GM23248 (cell line): Measurements from ENCODE around the gene GPR33. TPM values are rescaled to one million over a fixed set of nuclear protein-coding genes. Genes with fewer than 3 reads are reported as not detected.
"Not testable (repeated sequence)": the region's sequence is repeated elsewhere in the genome, so short reads cannot be mapped to it uniquely, and the experiment has no call there.

Experiments used
- DNase-seq: peaks from one replicate; pipeline ENCODE4 v3.0.0-alpha.2; 2015
- H2AFZ ChIP-seq: fragments of 200-600 bp; sonication (generic); 2 replicates; pipeline ENCODE4 v1.6.1; 2016; ENCODE audit warnings: antibody characterized with exemption
- H3F3A ChIP-seq: fragments of 200-600 bp; sonication (generic); 2 replicates; pipeline ENCODE4 v1.6.1; 2016; ENCODE audit warnings: mild to moderate bottlenecking, antibody characterized with exemption, mixed run types; ENCODE audit not compliant: insufficient read depth
- H3K27ac ChIP-seq: fragments of 200-600 bp; sonication (generic); 2 replicates; pipeline ENCODE4 v1.5.1; 2016; ENCODE audit warnings: mild to moderate bottlenecking
- H3K27me3 ChIP-seq: fragments of 200-600 bp; sonication (generic); replicated peaks from 2 replicates; pipeline ENCODE4 v1.6.1; 2016; ENCODE audit warnings: mild to moderate bottlenecking; ENCODE audit not compliant: insufficient read depth
- H3K36me3 ChIP-seq: fragments of 200-600 bp; sonication (generic); 2 replicates; pipeline ENCODE4 v1.6.1; 2016; ENCODE audit warnings: low read depth, mild to moderate bottlenecking
- H3K4me1 ChIP-seq: fragments of 200-600 bp; sonication (generic); 2 replicates; pipeline ENCODE4 v1.6.1; 2016; ENCODE audit warnings: mild to moderate bottlenecking; ENCODE audit not compliant: insufficient read depth
- H3K4me2 ChIP-seq: fragments of 200-600 bp; sonication (generic); one replicate; pipeline ENCODE4 v1.6.1; 2016; ENCODE audit warnings: mild to moderate bottlenecking; ENCODE audit not compliant: unreplicated experiment
- H3K4me3 ChIP-seq: fragments of 200-600 bp; sonication (generic); 2 replicates; pipeline ENCODE4 v1.5.1; 2016; ENCODE audit warnings: mild to moderate bottlenecking
- H3K79me2 ChIP-seq: fragments of 200-600 bp; sonication (generic); 2 replicates; pipeline ENCODE4 v1.6.1; 2016; ENCODE audit warnings: mild to moderate bottlenecking; ENCODE audit not compliant: insufficient read depth
- H3K9ac ChIP-seq: fragments of 200-600 bp; sonication (generic); 2 replicates; pipeline ENCODE4 v1.6.1; 2016; ENCODE audit warnings: mild to moderate bottlenecking
- H3K9me2 ChIP-seq: fragments of 200-600 bp; sonication (generic); 2 replicates; pipeline ENCODE4 v1.6.1; 2016; ENCODE audit warnings: mixed run types, mild to moderate bottlenecking, moderate library complexity; ENCODE audit not compliant: insufficient read depth
- H3K9me3 ChIP-seq: fragments of 200-600 bp; sonication (generic); one replicate; pipeline ENCODE4 v1.6.1; 2017; ENCODE audit warnings: low read depth
- H4K20me1 ChIP-seq: fragments of 200-600 bp; sonication (generic); 2 replicates; pipeline ENCODE4 v1.6.0; 2016; ENCODE audit not compliant: insufficient read depth
- EZH2 ChIP-seq: fragments of 200-600 bp; sonication (generic); IDR thresholded peaks from 2 replicates; pipeline ENCODE4 v1.6.1; 2018; ENCODE audit warnings: antibody characterized with exemption, mild to moderate bottlenecking; ENCODE audit not compliant: insufficient read depth, poor library complexity, severe bottlenecking
- EZH2phosphoT487 ChIP-seq: fragments of 200-600 bp; sonication (generic); IDR thresholded peaks from 2 replicates; pipeline ENCODE4 v1.6.1; 2018; ENCODE audit warnings: antibody characterized with exemption, moderate library complexity, mild to moderate bottlenecking, low read depth; ENCODE audit not compliant: insufficient read depth
- WGBS, 2 experiments: methylation state at CpG; one replicate each; pipeline ENCODE4 v1.1.6; 2015 to 2017; ENCODE audit warnings: low lambda C conversion rate in 2 of 2, low coverage in 1 of 2; ENCODE audit errors: missing lambda C conversion rate in 2 of 2; 5-methylcytosine and 5-hydroxymethylcytosine counted together
- in situ Hi-C: fragments of 300-500 bp; cut with MboI; formaldehyde crosslinking; loops from 2 replicates; pipeline ENCODE4 v1.15.0; 2020
- polyA plus RNA-seq: library from polyadenylated mRNA; unstranded; fragments of >200 nt; fragmentation: Nextera tagmentation; extraction: Ambion mirVana; gene quantifications from 2 replicates; pipeline ENCODE4 v1.2.1, GENCODE V29; 2016
- total RNA-seq: library from RNA; depleted of rRNA; stranded (reverse); fragments of >200 nt; shearing (Covaris generic); gene quantifications from 2 replicates; pipeline ENCODE4 v1.2.3, GENCODE V29; 2014

Gene GPR33
- total and polyA plus RNA-seq, 2 experiments from 2014 or later = not detected

DNA sequence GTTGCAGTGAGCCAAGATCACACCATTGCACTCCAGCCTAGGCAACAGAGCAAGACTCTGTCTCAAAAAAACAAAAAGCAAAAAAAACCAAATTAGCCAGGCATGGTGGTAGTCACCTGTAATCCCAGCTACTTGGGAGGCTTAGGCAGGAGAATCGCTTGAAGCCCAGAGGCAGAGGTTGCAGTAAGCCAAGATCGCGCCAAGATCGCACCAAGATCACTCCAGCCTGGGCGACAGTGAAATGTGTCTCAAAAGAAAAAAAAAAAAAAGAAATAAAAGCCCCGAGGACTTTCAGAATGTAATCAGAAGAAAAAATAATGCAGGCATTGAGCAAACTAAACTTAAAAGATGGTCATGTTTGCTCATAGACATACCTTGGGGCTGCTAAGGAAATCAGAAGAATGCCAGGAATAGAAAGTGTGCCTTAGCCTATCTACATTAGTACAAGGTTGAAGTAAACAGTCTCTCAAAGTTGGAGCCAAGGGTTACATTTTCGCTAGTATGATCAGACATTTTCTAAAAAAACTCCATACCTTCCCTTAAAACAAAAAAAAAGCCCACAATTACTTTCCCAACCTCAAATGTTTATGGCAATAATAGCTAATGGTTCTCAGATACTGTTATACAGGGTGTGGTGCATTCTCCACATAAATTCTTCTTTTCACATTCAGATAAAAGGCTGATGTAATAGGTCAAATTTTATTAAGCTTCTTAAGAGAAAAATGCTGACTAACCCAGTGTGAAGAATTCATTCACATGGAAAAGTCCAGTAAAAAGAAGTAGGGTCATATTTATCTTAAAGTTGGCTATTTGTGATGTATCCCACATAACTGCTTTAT lies 46.3 kb downstream of the GPR33 start:
- 54 to 60% methylated on average over 7 of the region's 7 CpGs for WGBS, 2 experiments
- in situ Hi-C loops = no loop called here
- peaks cover 39% of the 10 kb centered on the region for H3K4me1 ChIP-seq
- no peaks in the 10 kb centered on the region for H3K27me3 ChIP-seq
- peak overlapping the region; percentile 76 for H3K4me2 ChIP-seq
- peak overlapping the region; percentile 51 for H3K4me3 ChIP-seq
- H3K36me3 ChIP-seq = no peaks in the 10 kb centered on the region
- peak overlapping the region; percentile 52 for H2AFZ ChIP-seq
- H3K9ac ChIP-seq = peak overlapping the region; percentile 57
- peak overlapping the region; percentile 86 for H3K27ac ChIP-seq
- no peak for TF ChIP-seq EZH2phosphoT487
- no peak for TF ChIP-seq EZH2
- no peaks in the 10 kb centered on the region for H4K20me1 ChIP-seq
- peak; percentile 88 for DNase-seq
- H3K9me3 ChIP-seq = no peaks in the 10 kb centered on the region
- no peaks in the 10 kb centered on the region for H3K9me2 ChIP-seq
- H3F3A ChIP-seq = peaks cover 33% of the 10 kb centered on the region
- no peaks in the 10 kb centered on the region for H3K79me2 ChIP-seq

DNA sequence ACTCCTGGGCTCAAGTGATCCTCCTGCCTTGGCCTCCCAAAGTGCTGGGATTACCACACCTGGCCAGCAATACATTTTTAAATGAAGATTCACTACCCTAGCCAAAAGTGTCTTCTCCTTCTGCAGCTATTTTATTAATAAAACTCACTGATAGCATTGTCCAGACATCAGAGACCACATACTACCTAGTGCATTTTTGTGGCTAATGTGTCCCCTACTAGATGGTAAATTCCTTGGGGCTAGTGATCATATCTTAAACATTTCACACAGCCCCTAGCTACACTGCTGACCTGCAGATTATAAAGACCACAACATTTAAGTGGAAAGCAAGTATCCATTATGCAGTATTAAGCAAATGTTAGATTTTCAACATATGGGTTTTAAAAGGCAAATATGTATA lies 47.6 kb downstream of the GPR33 start:
- no peaks in the 10 kb centered on the region for H4K20me1 ChIP-seq
- no peak for TF ChIP-seq EZH2phosphoT487
- TF ChIP-seq EZH2 = no peak
- in situ Hi-C loops = no loop called here
- H3K27ac ChIP-seq = peak overlapping the region; percentile 86
- H3K9ac ChIP-seq = no peak overlapping the region
- H3K9me2 ChIP-seq = no peaks in the 10 kb centered on the region
- H3K27me3 ChIP-seq = no peaks in the 10 kb centered on the region
- H2AFZ ChIP-seq = no peak overlapping the region
- no peaks in the 10 kb centered on the region for H3K9me3 ChIP-seq
- no peak for DNase-seq
- H3K79me2 ChIP-seq = no peaks in the 10 kb centered on the region
- no peaks in the 10 kb centered on the region for H3K36me3 ChIP-seq
- H3K4me2 ChIP-seq = peak overlapping the region; percentile 6
- H3K4me1 ChIP-seq = peaks cover 50% of the 10 kb centered on the region
- peaks cover 44% of the 10 kb centered on the region for H3F3A ChIP-seq
- no peak overlapping the region for H3K4me3 ChIP-seq

- no peaks in the 10 kb centered on the region for H3K36me3 ChIP-seq
- no peak for TF ChIP-seq EZH2
- no peak for TF ChIP-seq EZH2phosphoT487
- no peak overlapping the region for H3K9ac ChIP-seq
- no peaks in the 10 kb centered on the region for H4K20me1 ChIP-seq
- 31% methylated on average over 2 of the region's 2 CpGs for WGBS, 2 experiments
- H3F3A ChIP-seq = peaks cover 51% of the 10 kb centered on the region
- H3K4me3 ChIP-seq = no peak overlapping the region
- peak; percentile 56 for DNase-seq
- no peaks in the 10 kb centered on the region for H3K27me3 ChIP-seq
- H3K9me3 ChIP-seq = no peaks in the 10 kb centered on the region
- peak overlapping the region; percentile 6 for H3K4me2 ChIP-seq
- H3K27ac ChIP-seq = peak overlapping the region; percentile 86
- peaks cover 57% of the 10 kb centered on the region for H3K4me1 ChIP-seq
- in situ Hi-C loops = no loop called here
- no peaks in the 10 kb centered on the region for H3K9me2 ChIP-seq
- peak overlapping the region; percentile 29; the same call in 1 of the 2 replicates for H2AFZ ChIP-seq
- no peaks in the 10 kb centered on the region for H3K79me2 ChIP-seq
These were observed 48.3 kb downstream of the GPR33 start for GRCh38 chr14:31439561-31439960.

DNA sequence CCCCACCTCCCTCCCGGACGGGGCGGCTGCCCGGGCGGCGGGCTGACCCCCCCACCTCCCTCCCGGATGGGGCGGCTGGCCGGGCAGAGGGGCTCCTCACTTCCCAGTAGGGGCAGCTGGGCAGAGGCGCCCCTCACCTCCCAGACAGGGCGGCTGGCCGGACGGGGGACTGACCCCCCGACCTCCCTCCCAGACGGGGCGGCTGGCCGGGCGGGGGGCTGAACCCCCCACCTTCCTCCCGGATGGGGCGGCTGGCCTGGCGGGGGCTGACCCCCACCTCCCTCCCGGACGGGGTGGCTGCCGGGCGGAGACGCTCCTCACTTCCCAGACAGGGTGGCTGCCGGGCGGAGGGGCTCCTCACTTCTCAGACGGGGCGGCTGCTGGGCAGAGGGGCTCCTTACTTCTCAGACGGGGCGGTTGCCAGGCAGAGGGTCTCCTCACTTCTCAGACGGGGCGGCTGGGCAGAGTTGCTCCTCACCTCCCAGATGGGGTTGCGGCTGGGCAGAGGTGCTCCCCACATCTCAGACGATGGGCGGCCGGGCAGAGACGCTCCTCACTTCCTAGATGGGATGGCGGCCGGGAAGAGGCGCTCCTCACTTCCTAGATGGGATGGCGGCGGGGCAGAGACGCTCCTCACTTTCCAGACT lies 50.7 kb downstream of the GPR33 start:
- 97 to 98% methylated on average over 14 to 32 of the region's 45 CpGs for WGBS, 2 experiments
- H3K4me3 ChIP-seq, H3K27ac ChIP-seq, H2AFZ ChIP-seq, in situ Hi-C loops, H4K20me1 ChIP-seq, H3K79me2 ChIP-seq, H3K9ac ChIP-seq, DNase-seq, H3K27me3 ChIP-seq, H3K9me3 ChIP-seq, H3K36me3 ChIP-seq, H3K9me2 ChIP-seq, H3K4me2 ChIP-seq: not testable (repeated sequence)
- H3F3A ChIP-seq = peaks cover 43% of the 10 kb centered on the region
- peaks cover 52% of the 10 kb centered on the region for H3K4me1 ChIP-seq
